Measurements from ENCODE around the gene THEM5.
"Not testable (repeated sequence)": the region's sequence is repeated elsewhere in the genome, so short reads cannot be mapped to it uniquely, and the experiment has no call there.

THEM5 gene

GRCh38 chr1:151867321-151867720 lies 13.8 kb upstream of the THEM5 start:
- no peak for DNase-seq

- DNase-seq: no peak
These were observed 10.9 kb upstream of the THEM5 start for GRCh38 chr1:151864411-151864810.

- DNase-seq: no peak
These were observed 9.1 kb upstream of the THEM5 start for GRCh38 chr1:151862604-151863003.

GRCh38 chr1:151860504-151861187 lies 7.1 kb upstream of the THEM5 start:
- no peak for DNase-seq

GRCh38 chr1:151859891-151860293 lies 6.4 kb upstream of the THEM5 start:
- no peak for DNase-seq

GRCh38 chr1:151858886-151859665 lies 5.6 kb upstream of the THEM5 start:
- DNase-seq: no peak

GRCh38 chr1:151858030-151858746 lies 4.7 kb upstream of the THEM5 start:
- DNase-seq: no peak

- no peak for DNase-seq
These were observed 2.4 kb upstream of the THEM5 start for GRCh38 chr1:151855933-151856332.

- not testable (repeated sequence) for DNase-seq
These were observed 2.0 kb upstream of the THEM5 start for GRCh38 chr1:151855516-151855915.

GRCh38 chr1:151854658-151855057 lies 1.1 kb upstream of the THEM5 start:
- no peak for DNase-seq

GRCh38 chr1:151852733-151853132 lies 779 bp downstream of the THEM5 start:
- no peak for DNase-seq

GRCh38 chr1:151851886-151852285 lies 1.6 kb downstream of the THEM5 start:
- DNase-seq: no peak

GRCh38 chr1:151849871-151850270 lies 3.6 kb downstream of the THEM5 start:
- no peak for DNase-seq

- no peak for DNase-seq
These were observed 4.4 kb downstream of the THEM5 start for GRCh38 chr1:151849126-151849525.

- no peak for DNase-seq
These were observed 5.5 kb downstream of the THEM5 start for GRCh38 chr1:151847867-151848596.

- DNase-seq: no peak
These were observed 6.8 kb downstream of the THEM5 start for GRCh38 chr1:151846686-151847237.

- DNase-seq: no peak
These were observed 7.4 kb downstream of the THEM5 start for GRCh38 chr1:151846062-151846568.

GRCh38 chr1:151843398-151843797 lies 10.1 kb downstream of the THEM5 start:
- DNase-seq: no peak

- no peak for DNase-seq
These were observed 12.4 kb downstream of the THEM5 start for GRCh38 chr1:151841141-151841540.

- DNase-seq: no peak
These were observed 13.1 kb downstream of the THEM5 start for GRCh38 chr1:151840421-151840820.

- DNase-seq: peak; percentile 63 to 64
These were observed 13.8 kb downstream of the THEM5 start, which contains the start of gene C2CD4D for GRCh38 chr1:151839457-151840403. Gene C2CD4D, minus strand, starts transcription at chr1:151839820. Its CDS starts 831 bp downstream, at chr1:151838989.

Measured in activated CD4-positive, alpha-beta T cell treated with anti-CD3 and anti-CD28 coated beads, Interleukin-2, amount 50 U/mL, for 4 hours (primary cell).